Renal cortical epithelial cell (primary cell): Measurements from ENCODE around the gene TRIM6. TPM values are rescaled to one million over a fixed set of nuclear protein-coding genes. Genes with fewer than 3 reads are reported as not detected.
"Not testable (repeated sequence)": the region's sequence is repeated elsewhere in the genome, so short reads cannot be mapped to it uniquely, and the experiment has no call there.

ENCODE experiments used
- DNase-seq: peaks from one replicate; pipeline ENCODE4 v3.0.0-alpha.2; 2011; ENCODE audit warnings: low read depth
- total RNA-seq: library from RNA; depleted of rRNA; stranded (reverse); fragments of >200 nt; gene quantifications from 2 replicates; pipeline ENCODE4 v1.2.3, GENCODE V29; 2014

Gene TRIM6
- total RNA-seq, 1 donor from 2014 or later = 19.5 TPM

- DNase-seq = no peak
Observed at GRCh38 chr11:5603326-5603725, 6.9 kb downstream of the TRIM6 start.

- no peak for DNase-seq
Observed at GRCh38 chr11:5604896-5605295, 8.5 kb downstream of the TRIM6 start.

DNA sequence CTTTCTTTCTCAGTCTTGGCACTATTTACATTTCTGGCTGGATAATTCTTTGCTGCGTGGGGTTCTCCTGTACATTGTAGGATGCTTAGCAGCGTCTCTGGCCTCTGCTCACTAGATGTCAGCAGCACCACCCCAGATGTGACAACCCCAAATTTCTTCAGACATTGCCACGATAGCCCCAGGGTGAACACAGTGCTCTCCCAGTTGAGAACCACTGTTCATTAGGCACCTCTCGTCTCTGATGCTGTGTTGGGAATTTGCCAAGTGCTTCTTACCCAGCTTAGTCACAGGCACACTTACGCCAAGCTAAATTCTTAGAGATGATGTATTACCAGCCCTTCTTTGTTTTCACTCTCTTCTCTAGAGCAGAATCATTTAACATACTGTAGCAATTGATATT, 9.4 kb downstream of the TRIM6 start:
- peak; percentile 71 for DNase-seq

- DNase-seq = no peak
Observed at GRCh38 chr11:5608808-5609207, 12.4 kb downstream of the TRIM6 start.

DNA sequence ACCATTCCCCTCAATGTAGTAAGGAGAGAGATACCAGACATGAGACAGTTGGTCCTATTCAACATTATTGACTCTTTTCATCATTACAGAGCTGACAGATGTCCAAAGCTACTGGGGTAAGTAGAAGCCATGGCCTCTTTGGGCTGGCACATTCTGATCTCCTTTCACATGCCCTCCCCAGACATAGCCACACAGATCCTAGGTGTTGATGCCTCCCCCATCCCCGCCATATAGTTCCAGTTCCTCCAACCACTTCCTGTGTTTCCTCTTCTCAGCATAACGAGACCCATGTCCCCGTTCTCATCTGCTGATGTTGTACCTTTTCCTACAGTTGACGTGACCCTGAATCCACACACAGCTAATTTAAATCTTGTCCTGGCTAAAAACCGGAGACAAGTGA, 14.0 kb downstream of the TRIM6 start:
- DNase-seq = no peak

DNA sequence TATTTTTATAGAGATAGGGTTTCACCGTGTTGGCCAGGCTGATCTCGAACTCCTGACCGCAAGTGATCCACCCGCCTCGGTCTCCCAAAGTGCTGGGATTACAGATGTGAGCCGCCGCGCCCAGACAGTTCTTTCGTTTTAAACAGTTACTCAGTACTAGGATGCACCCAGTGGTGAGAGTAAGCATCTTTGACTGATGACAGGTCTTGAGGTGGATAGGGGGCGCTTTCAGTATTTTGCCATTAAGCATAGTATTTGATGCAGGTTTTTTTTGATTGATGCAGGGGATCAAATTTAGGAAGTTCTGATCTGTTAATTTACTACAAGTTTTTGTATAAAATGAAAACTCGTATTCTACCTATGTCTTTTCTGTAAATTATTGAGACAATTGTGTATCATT, 15.2 kb downstream of the TRIM6 start:
- DNase-seq = no peak

- DNase-seq = peak; percentile 32
Observed at GRCh38 chr11:5618807-5619206, 22.4 kb downstream of the TRIM6 start.

GRCh38 chr11:5620651-5621521, 24.4 kb downstream of the TRIM6 start:
- DNase-seq = peak; percentile 90

GRCh38 chr11:5621580-5621979, 25.1 kb downstream of the TRIM6 start:
- DNase-seq = no peak

- DNase-seq = no peak
Observed at GRCh38 chr11:5622802-5623201, 26.4 kb downstream of the TRIM6 start.

DNA sequence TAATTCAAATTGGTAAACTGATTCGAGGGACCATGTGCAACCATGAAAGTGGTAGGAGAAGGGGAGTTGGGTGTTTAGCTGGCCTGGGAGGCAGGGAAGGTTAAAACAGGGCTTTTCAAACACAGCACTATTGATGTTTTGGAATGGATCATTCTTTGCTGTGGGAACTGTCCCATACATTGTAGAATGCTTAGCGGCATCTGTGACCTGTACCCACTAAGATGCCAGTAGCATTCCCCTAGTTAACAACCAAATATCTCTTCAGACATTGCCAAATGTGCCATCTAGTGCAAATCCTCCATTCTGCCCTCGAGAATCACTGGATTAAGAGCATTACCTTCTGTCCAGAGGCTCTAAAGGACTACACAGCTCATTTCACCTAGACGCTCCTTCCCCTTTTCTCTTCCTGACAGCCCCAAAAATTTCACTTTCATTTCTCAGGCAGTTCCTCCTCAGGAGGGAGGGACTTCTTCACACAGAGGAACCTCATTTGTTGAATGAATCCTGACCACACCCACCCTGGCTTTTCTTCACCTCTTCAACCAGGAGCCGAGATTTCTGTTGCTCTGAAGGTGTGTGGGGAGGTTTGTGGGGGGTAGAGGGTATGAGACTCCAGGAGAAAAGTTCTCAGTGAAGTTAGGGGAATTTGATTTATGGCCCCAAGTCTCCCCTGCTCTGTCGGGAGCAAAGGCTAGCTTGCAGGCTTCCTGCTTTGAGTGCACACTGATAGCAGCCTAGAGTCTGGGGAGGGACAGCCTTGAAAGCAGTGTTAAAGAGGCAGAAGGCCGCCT, 28.2 kb downstream of the TRIM6 start, which contains the start of gene TRIM34:
Gene TRIM34 (plus strand): TSS at position 513 of the 791 bp plus-strand sequence. CDS start 7,331 bp downstream, outside the sequence.
- peak; percentile 78 for DNase-seq

DNA sequence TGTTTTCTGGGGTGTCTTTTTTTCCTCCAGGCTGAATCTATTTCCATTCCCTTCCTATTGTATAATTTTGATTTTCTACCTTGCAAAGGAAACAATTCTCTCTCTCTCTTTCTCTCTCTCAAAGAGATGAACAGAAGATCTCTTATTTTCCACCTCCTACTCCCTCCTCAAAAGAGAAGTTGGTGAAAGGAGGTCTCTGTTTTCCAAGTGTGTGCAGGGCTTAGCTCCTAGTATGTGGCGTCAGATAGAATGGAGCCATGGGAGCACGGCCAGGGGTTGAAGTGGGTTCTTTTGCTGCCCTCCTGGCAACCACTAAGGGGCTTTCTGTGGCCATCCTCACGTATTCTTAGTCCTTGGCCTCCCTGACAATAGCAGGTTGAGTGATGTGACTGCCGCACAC, 28.8 kb downstream of the TRIM6 start:
- no peak for DNase-seq

DNA sequence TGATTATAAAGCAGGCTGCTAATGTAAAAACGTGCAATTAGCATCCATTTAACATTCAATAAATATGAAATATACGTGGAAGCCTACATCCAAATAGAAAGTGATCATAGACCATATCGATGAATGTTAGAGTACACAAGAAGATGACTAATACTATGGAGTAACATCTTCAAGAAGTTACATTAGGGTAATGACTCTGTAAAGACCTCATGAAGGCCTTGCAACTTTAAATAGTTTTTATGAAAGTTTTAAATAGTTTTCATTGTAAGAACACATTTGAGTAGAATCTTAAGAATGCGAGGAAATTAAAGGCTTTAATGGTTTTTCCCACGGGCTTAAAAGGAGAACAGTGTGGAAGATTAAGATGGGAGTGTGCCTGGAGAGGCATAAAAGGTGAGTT, 29.8 kb downstream of the TRIM6 start:
- DNase-seq = peak; percentile 52

DNA sequence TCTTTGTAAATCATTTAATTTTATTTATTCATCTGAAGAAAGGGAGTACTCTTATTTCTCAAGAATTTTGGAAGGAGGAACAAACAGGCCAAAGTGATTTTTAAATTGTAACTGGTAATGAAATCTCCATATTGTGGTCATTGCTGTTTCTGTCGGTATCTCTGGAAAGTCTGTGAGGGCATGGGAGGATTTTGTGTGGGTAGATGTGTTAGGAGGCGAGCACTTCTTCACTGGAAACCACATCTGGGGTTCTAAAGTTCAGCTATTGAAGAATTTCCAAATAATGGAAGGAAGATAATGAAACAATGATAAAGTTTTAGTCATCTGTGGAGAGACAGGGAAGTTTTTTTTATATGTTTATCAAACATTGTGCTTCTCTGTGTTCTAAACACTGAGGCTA, 35.0 kb downstream of the TRIM6 start:
- DNase-seq = no peak

GRCh38 chr11:5631969-5632635, 35.7 kb downstream of the TRIM6 start:
- DNase-seq = no peak

GRCh38 chr11:5639953-5640352, 43.5 kb downstream of the TRIM6 start:
- DNase-seq = no peak

GRCh38 chr11:5643585-5643984, 47.1 kb downstream of the TRIM6 start:
- DNase-seq = no peak

DNA sequence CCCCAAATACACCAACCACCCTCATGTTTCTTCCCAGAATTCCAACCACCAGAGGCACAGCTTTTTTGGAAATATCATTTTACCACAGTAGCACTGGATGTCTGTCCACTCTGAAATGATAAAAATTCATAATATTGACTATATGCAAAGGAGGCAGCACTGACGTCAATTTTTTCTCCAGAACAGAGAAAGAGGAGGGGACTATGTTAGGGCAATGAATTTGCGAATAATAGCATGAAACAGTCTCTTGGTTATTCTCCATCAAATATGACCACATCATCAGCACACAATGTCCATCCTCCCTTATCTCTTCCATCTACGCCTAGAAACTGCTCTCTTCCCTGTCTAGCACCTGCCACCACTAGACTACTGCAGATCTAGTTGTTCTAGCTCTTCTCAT, 49.7 kb downstream of the TRIM6 start:
- no peak for DNase-seq

GRCh38 chr11:5655474-5655873, 59.0 kb downstream of the TRIM6 start:
- DNase-seq = no peak

- DNase-seq = not testable (repeated sequence)
Observed at GRCh38 chr11:5656956-5657355, 60.5 kb downstream of the TRIM6 start.

DNA sequence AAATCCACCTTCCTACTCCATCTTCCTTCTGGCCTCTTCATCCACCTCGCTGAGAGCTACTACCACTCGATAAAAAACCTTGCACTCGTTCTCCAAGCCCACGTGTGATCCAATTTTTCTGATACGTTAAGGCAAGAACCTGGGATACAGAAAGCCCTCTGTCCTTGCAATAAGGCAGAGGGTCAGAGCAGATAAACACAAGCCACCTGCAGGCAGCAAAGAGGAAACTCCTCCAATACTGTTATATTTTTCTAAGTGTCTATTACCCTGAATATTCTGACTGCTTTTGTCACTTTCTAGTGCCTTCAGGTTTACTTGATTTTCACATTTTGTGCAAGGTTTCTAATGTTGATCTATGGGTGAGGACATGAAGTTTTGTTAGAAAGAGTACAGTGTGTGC, 61.9 kb downstream of the TRIM6 start:
- DNase-seq = no peak
